Uterus (tissue), 2 donors: ENCODE measurements around the gene PHF5A.

Experiments
- CTCF ChIP-seq, 4 experiments: fragments of 200-600 bp in 2 of 4; fragments of 450-650 bp in 2 of 4; sonication (generic) in 2 of 4; IDR thresholded peaks; one replicate each; pipeline ENCODE4 v1.5.1; 2016 to 2019; ENCODE audit warnings: antibody characterized with exemption in 4 of 4, mild to moderate bottlenecking in 2 of 4, moderate library complexity in 1 of 4
- POLR2A ChIP-seq, 2 donors: fragments of 450-650 bp; IDR thresholded peaks; one replicate each; pipeline ENCODE4 v1.6.1; 2016; ENCODE audit warnings: antibody characterized with exemption in 2 of 2, mild to moderate bottlenecking in 1 of 2, moderate library complexity in 1 of 2

GRCh38 chr22:41488596-41489385, 20.3 kb upstream of the PHF5A start:
- TF ChIP-seq CTCF (IDR thresholded peaks at IDR 0.05) = no peak
- no peak for TF ChIP-seq POLR2A (IDR thresholded peaks at IDR 0.05)
